CD4-positive, alpha-beta memory T cell (primary cell): ENCODE measurements around the gene SDF2L1. TPM values are rescaled to one million over a fixed set of nuclear protein-coding genes. Genes with fewer than 3 reads are reported as not detected.
"Not testable (repeated sequence)": the region's sequence is repeated elsewhere in the genome, so short reads cannot be mapped to it uniquely, and the experiment has no call there.

Experiments
- CTCF ChIA-PET: fragments of 350-600 bp; sonication (Branson Sonifier 250); formaldehyde crosslinking; loops from one replicate; lab custom pipeline; 2021; ENCODE audit warnings: inconsistent platforms; ENCODE audit not compliant: partially characterized antibody; lab: Charles Lee
- POLR2A ChIA-PET: fragments of 350-600 bp; sonication (Branson Sonifier 250); formaldehyde crosslinking; loops from one replicate; lab custom pipeline; 2021; ENCODE audit not compliant: partially characterized antibody; lab: Charles Lee
- DNase-seq, 5 donors: peaks; one replicate each; pipeline versions ENCODE4 v3.0.0 to v3.0.0-alpha.2; 2020 to 2022; ENCODE audit warnings: mixed read lengths in 1 of 5
- H3K27ac ChIP-seq: one replicate; pipeline ENCODE4 v1.7.0; 2013; ENCODE audit warnings: low read depth, low read length
- H3K27me3 ChIP-seq: 2 replicates; pipeline ENCODE4 v1.7.0; 2013; ENCODE audit warnings: mild to moderate bottlenecking, low read length, moderate library complexity; ENCODE audit not compliant: insufficient read depth
- H3K36me3 ChIP-seq: 2 replicates; pipeline ENCODE4 v1.7.0; 2013; ENCODE audit warnings: mild to moderate bottlenecking, low read length, moderate library complexity; ENCODE audit not compliant: insufficient read depth
- H3K4me1 ChIP-seq: 2 replicates; pipeline ENCODE4 v1.7.0; 2013; ENCODE audit warnings: mild to moderate bottlenecking, low read length, moderate library complexity; ENCODE audit not compliant: insufficient read depth
- H3K4me3 ChIP-seq, 2 donors: one replicate each; pipeline ENCODE4 v1.7.0; 2013; ENCODE audit warnings: low read length in 2 of 2, mild to moderate bottlenecking in 1 of 2
- H3K9me3 ChIP-seq, 2 donors: one replicate each; pipeline ENCODE4 v1.7.0; 2013; ENCODE audit warnings: low read length in 2 of 2, control low read depth in 1 of 2; ENCODE audit not compliant: control insufficient read depth in 1 of 2
- H3K27ac Mint-ChIP-seq, 7 donors: one replicate each; pipeline ENCODE4 v1.8.0; 2020 to 2021; ENCODE audit warnings: mixed read lengths in 7 of 7, mild to moderate bottlenecking in 6 of 7, inconsistent platforms in 3 of 7, moderate library complexity in 3 of 7
- H3K27me3 Mint-ChIP-seq, 2 donors: one replicate each; pipeline ENCODE4 v1.8.0; 2020 to 2021; ENCODE audit warnings: mixed read lengths in 2 of 2
- H3K36me3 Mint-ChIP-seq, 2 donors: one replicate each; pipeline ENCODE4 v1.8.0; 2020 to 2021; ENCODE audit warnings: mixed read lengths in 2 of 2, inconsistent platforms in 1 of 2, mild to moderate bottlenecking in 1 of 2
- H3K4me1 Mint-ChIP-seq, 4 donors: one replicate each; pipeline ENCODE4 v1.8.0; 2020 to 2021; ENCODE audit warnings: mixed read lengths in 4 of 4, mild to moderate bottlenecking in 1 of 4
- H3K4me3 Mint-ChIP-seq, 8 donors: one replicate each; pipeline ENCODE4 v1.8.0; 2020 to 2021; ENCODE audit warnings: mixed read lengths in 8 of 8, mild to moderate bottlenecking in 7 of 8, moderate library complexity in 6 of 8, inconsistent platforms in 3 of 8
- H3K9me3 Mint-ChIP-seq, 8 donors: one replicate each; pipeline ENCODE4 v1.8.0; 2020 to 2021; ENCODE audit warnings: mixed read lengths in 8 of 8, mild to moderate bottlenecking in 5 of 8, inconsistent platforms in 3 of 8, moderate library complexity in 1 of 8
- intact Hi-C: fragments of 100-400 bp; cut with micrococcal nuclease; formaldehyde crosslinking; loops from one replicate; pipeline ENCODE4 v1.15.1; 2023
- polyA plus RNA-seq, 2 donors: library from polyadenylated mRNA; unstranded; fragments of 300-500 nt; fragmentation: Illumina TruSeq; gene quantifications; one replicate each; pipeline ENCODE4 v1.2.3, GENCODE V29; 2021
- total RNA-seq, 2 experiments: library from RNA; stranded (reverse); gene quantifications; one replicate each; pipeline ENCODE4 v1.2.3, GENCODE V29; 2021

Gene SDF2L1
- total and polyA plus RNA-seq, 4 experiments from 2014 or later, result 39.6 to 99.1 (median 61.2) TPM

GRCh38 chr22:21611210-21611977 lies 30.7 kb upstream of the SDF2L1 start:
- Histone ChIP-seq H3K4me3 (no peak overlapping the region), H3K4me1 (peaks cover 18% of the 10 kb centered on the region), H3K9me3 (no peaks in the 10 kb centered on the region), H3K27me3 (no peaks in the 10 kb centered on the region), H3K27ac (no peak overlapping the region), H3K36me3 (peaks cover 33% of the 10 kb centered on the region)
- peaks cover 6 to 50% of the 10 kb centered on the region in 2 donors for H3K36me3 Mint-ChIP-seq
- no peaks in the 10 kb centered on the region for H3K9me3 Mint-ChIP-seq
- H3K27ac Mint-ChIP-seq, result peak overlapping the region; percentile 2 to 89 (median 74)
- no peaks in the 10 kb centered on the region for H3K27me3 Mint-ChIP-seq
- peak overlapping the region in 1 of 8 donors; percentile 45 for H3K4me3 Mint-ChIP-seq
- CTCF ChIA-PET, result interaction anchor here (1.0 kb wide), 1 partner anchor 12 kb away, joined by 4 read pairs; no protein-coding TSS in a partner anchor
- H3K4me1 Mint-ChIP-seq, result peaks cover 19 to 58% (median 33%) of the 10 kb centered on the region in 4 donors
- intact Hi-C loops, result no loop called here
- POLR2A ChIA-PET, result no interaction called here
- DNase-seq, result no peak

- Histone ChIP-seq H3K27me3 (no peaks in the 10 kb centered on the region), H3K4me3 (no peak overlapping the region), H3K36me3 (peaks cover 33% of the 10 kb centered on the region), H3K4me1 (peaks cover 4% of the 10 kb centered on the region), H3K9me3 (no peaks in the 10 kb centered on the region), H3K27ac (no peak overlapping the region)
- Mint-ChIP-seq H3K9me3 (no peaks in the 10 kb centered on the region), H3K36me3 (peaks cover 6 to 50% of the 10 kb centered on the region in 2 donors), H3K4me1 (peaks cover 10 to 45% (median 23%) of the 10 kb centered on the region in 4 donors), H3K4me3 (no peak overlapping the region), H3K27ac (peak overlapping the region in 2 of 7 donors; percentile 4 to 87), H3K27me3 (no peaks in the 10 kb centered on the region)
- POLR2A ChIA-PET, result interaction anchor here (1.7 kb wide), 1 partner anchor 16 kb away, joined by 5 read pairs; the partner anchor contains the start of gene YDJC
- no peak for DNase-seq
- intact Hi-C loops, result no loop called here
- CTCF ChIA-PET, result interaction anchor here (2.3 kb wide), 1 partner anchor 16 kb away, joined by 8 read pairs; no protein-coding TSS in a partner anchor
Measured at GRCh38 chr22:21612858-21613257, 29.2 kb upstream of the SDF2L1 start.

- Mint-ChIP-seq H3K36me3 (peaks cover 6 to 49% of the 10 kb centered on the region in 2 donors), H3K4me1 (peaks cover 10 to 45% (median 21%) of the 10 kb centered on the region in 4 donors), H3K4me3 (no peak overlapping the region), H3K9me3 (no peaks in the 10 kb centered on the region), H3K27ac (peak overlapping the region in 5 of 7 donors; percentile 47 to 87 (median 66)), H3K27me3 (no peaks in the 10 kb centered on the region)
- Histone ChIP-seq H3K36me3 (peaks cover 33% of the 10 kb centered on the region), H3K27ac (no peak overlapping the region), H3K4me3 (no peak overlapping the region), H3K9me3 (no peaks in the 10 kb centered on the region), H3K4me1 (no peaks in the 10 kb centered on the region), H3K27me3 (no peaks in the 10 kb centered on the region)
- intact Hi-C loops, result no loop called here
- ChIA-PET CTCF (interaction anchor here (1.1 to 4.5 kb wide), 4 partner anchors 12 to 33 kb away, joined by 4 to 13 read pairs (median 6); no protein-coding TSS in a partner anchor), POLR2A (interaction anchor here (1.7 kb wide), 1 partner anchor 16 kb away, joined by 5 read pairs; the partner anchor contains the start of gene YDJC)
- DNase-seq, result no peak
Measured at GRCh38 chr22:21613553-21614233, 28.4 kb upstream of the SDF2L1 start.

- Histone ChIP-seq H3K36me3 (peaks cover 33% of the 10 kb centered on the region), H3K4me3 (no peak overlapping the region), H3K9me3 (no peaks in the 10 kb centered on the region), H3K27ac (no peak overlapping the region), H3K27me3 (no peaks in the 10 kb centered on the region), H3K4me1 (peaks cover 4% of the 10 kb centered on the region)
- Mint-ChIP-seq H3K9me3 (no peaks in the 10 kb centered on the region), H3K36me3 (peaks cover 6 to 43% of the 10 kb centered on the region in 2 donors), H3K4me3 (no peak overlapping the region), H3K27me3 (no peaks in the 10 kb centered on the region), H3K4me1 (peaks cover 10 to 38% (median 17%) of the 10 kb centered on the region in 4 donors), H3K27ac (peak overlapping the region in 3 of 7 donors; percentile 17 to 60 (median 26))
- intact Hi-C loops, result no loop called here
- no peak for DNase-seq
- ChIA-PET POLR2A (interaction anchor here (1.2 to 1.5 kb wide), 2 partner anchors 9 to 14 kb away, joined by 4 to 5 read pairs; no protein-coding TSS in a partner anchor), CTCF (interaction anchor here (1.5 to 4.5 kb wide), 4 partner anchors 10 to 31 kb away, joined by 6 to 13 read pairs (median 10); no protein-coding TSS in a partner anchor)
Measured at GRCh38 chr22:21615731-21616130, 26.4 kb upstream of the SDF2L1 start.

GRCh38 chr22:21617337-21617736 lies 24.8 kb upstream of the SDF2L1 start:
- Mint-ChIP-seq H3K4me1 (peaks cover 10 to 37% (median 12%) of the 10 kb centered on the region in 4 donors), H3K36me3 (peaks cover 6 to 38% of the 10 kb centered on the region in 2 donors), H3K27ac (peak overlapping the region in 1 of 7 donors; percentile 79)
- H3K9me3 ChIP-seq, H3K9me3 Mint-ChIP-seq, DNase-seq, H3K4me1 ChIP-seq, H3K27me3 Mint-ChIP-seq, intact Hi-C loops, H3K27me3 ChIP-seq, H3K4me3 Mint-ChIP-seq, H3K4me3 ChIP-seq, H3K27ac ChIP-seq: not testable (repeated sequence)
- ChIA-PET CTCF (interaction anchor here (0.9 to 4.5 kb wide), 6 partner anchors 8 to 29 kb away, joined by 4 to 13 read pairs (median 8); no protein-coding TSS in a partner anchor), POLR2A (interaction anchor here (2.5 kb wide), 1 partner anchor 24 kb away, joined by 7 read pairs; the partner anchor contains the start of gene SDF2L1)
- H3K36me3 ChIP-seq, result peaks cover 37% of the 10 kb centered on the region

- CTCF ChIA-PET, result interaction anchor here (1.0 to 2.0 kb wide), 2 partner anchors 21 to 26 kb away, joined by 4 to 5 read pairs; partner anchors contain the start of gene SDF2L1
- Histone ChIP-seq H3K36me3 (peaks cover 28% of the 10 kb centered on the region), H3K9me3 (no peaks in the 10 kb centered on the region)
Measured at GRCh38 chr22:21621025-21621424, 21.1 kb upstream of the SDF2L1 start.

More at GRCh38 chr22:21621025-21621424, 21.1 kb upstream of the SDF2L1 start:
- H3K4me3 Mint-ChIP-seq, result no peak overlapping the region
- H3K27ac Mint-ChIP-seq, result peak overlapping the region in 3 of 7 donors; percentile 12 to 42 (median 17)
- H3K4me1 Mint-ChIP-seq, result peaks cover 11 to 42% (median 16%) of the 10 kb centered on the region in 4 donors
- H3K4me3 ChIP-seq, result no peak overlapping the region
- no peaks in the 10 kb centered on the region for H3K27me3 Mint-ChIP-seq
- intact Hi-C loops, result no loop called here
- H3K4me1 ChIP-seq, result peaks cover 20% of the 10 kb centered on the region
- POLR2A ChIA-PET, result interaction anchor here (2.1 kb wide), 1 partner anchor 9 kb away, joined by 8 read pairs; the partner anchor contains the start of gene YDJC
- no peak for DNase-seq
- no peaks in the 10 kb centered on the region for H3K27me3 ChIP-seq
- H3K36me3 Mint-ChIP-seq, result peaks cover 8 to 37% of the 10 kb centered on the region in 2 donors
- H3K9me3 Mint-ChIP-seq, result no peaks in the 10 kb centered on the region
- no peak overlapping the region for H3K27ac ChIP-seq
